HUES64 (cell line): ENCODE results near the gene ITCH.

Experiments
- H3K27ac ChIP-seq: 2 replicates; pipeline ENCODE4 v1.7.0; 2013; ENCODE audit warnings: low read depth, low read length, inconsistent platforms
- H3K27me3 ChIP-seq: 2 replicates; pipeline ENCODE4 v1.6.1; 2013; ENCODE audit warnings: mild to moderate bottlenecking, low read length; ENCODE audit not compliant: insufficient read depth
- H3K36me3 ChIP-seq: 2 replicates; pipeline ENCODE4 v1.6.1; 2013; ENCODE audit warnings: mild to moderate bottlenecking, low read length; ENCODE audit not compliant: insufficient read depth
- H3K4me1 ChIP-seq: 2 replicates; pipeline ENCODE4 v1.6.1; 2013; ENCODE audit warnings: mild to moderate bottlenecking, low read length, moderate library complexity; ENCODE audit not compliant: insufficient read depth
- H3K4me3 ChIP-seq: 2 replicates; pipeline ENCODE4 v1.5.1; 2013; ENCODE audit warnings: mild to moderate bottlenecking, low read length, moderate library complexity
- H3K9ac ChIP-seq: 2 replicates; pipeline ENCODE4 v1.6.1; 2013; ENCODE audit warnings: mild to moderate bottlenecking, low read depth, low read length
- H3K9me3 ChIP-seq: 2 replicates; pipeline ENCODE4 v1.6.1; 2013; ENCODE audit warnings: low read depth, low read length; ENCODE audit not compliant: insufficient read depth
- WGBS: fragments of 150-250, 120-280 bp; methylation state at CpG from one replicate; pipeline ENCODE4 v1.1.7; 2013; ENCODE audit warnings: missing lambda C conversion rate; 5-methylcytosine and 5-hydroxymethylcytosine counted together

The ITCH gene

GRCh38 chr20:34536798-34537394 is 173.8 kb downstream of the ITCH start:
- WGBS = 85% methylated on average over 10 of the region's 10 CpGs
- Histone ChIP-seq H3K4me3 (no peak overlapping the region), H3K9me3 (no peaks in the 10 kb centered on the region), H3K4me1 (no peaks in the 10 kb centered on the region), H3K36me3 (peaks cover 72% of the 10 kb centered on the region), H3K27ac (no peak overlapping the region), H3K27me3 (no peaks in the 10 kb centered on the region), H3K9ac (no peak overlapping the region)

GRCh38 chr20:34537651-34538050 is 174.6 kb downstream of the ITCH start:
- Histone ChIP-seq H3K9ac (no peak overlapping the region), H3K27me3 (no peaks in the 10 kb centered on the region), H3K9me3 (no peaks in the 10 kb centered on the region), H3K4me1 (no peaks in the 10 kb centered on the region), H3K36me3 (peaks cover 66% of the 10 kb centered on the region), H3K4me3 (no peak overlapping the region), H3K27ac (no peak overlapping the region)
- WGBS = 94% methylated on average over 8 of the region's 8 CpGs

GRCh38 chr20:34538671-34539123 is 175.6 kb downstream of the ITCH start:
- no peaks in the 10 kb centered on the region for H3K9me3 ChIP-seq
- H3K4me3 ChIP-seq = no peak overlapping the region
- H3K9ac ChIP-seq = no peak overlapping the region
- no peak overlapping the region for H3K27ac ChIP-seq
- H3K4me1 ChIP-seq = no peaks in the 10 kb centered on the region
- WGBS = 73% methylated on average over 5 of the region's 5 CpGs
- H3K36me3 ChIP-seq = peaks cover 60% of the 10 kb centered on the region
- H3K27me3 ChIP-seq = no peaks in the 10 kb centered on the region

- Histone ChIP-seq H3K36me3 (peaks cover 52% of the 10 kb centered on the region), H3K4me3 (no peak overlapping the region), H3K4me1 (peaks cover 8% of the 10 kb centered on the region; the same call in 1 of the 2 replicates), H3K27ac (no peak overlapping the region), H3K27me3 (no peaks in the 10 kb centered on the region), H3K9me3 (no peaks in the 10 kb centered on the region), H3K9ac (no peak overlapping the region)
- 94% methylated on average over 8 of the region's 8 CpGs for WGBS
Measured at GRCh38 chr20:34539756-34540155, 176.7 kb downstream of the ITCH start.

GRCh38 chr20:34540596-34541263 is 177.7 kb downstream of the ITCH start:
- Histone ChIP-seq H3K36me3 (peaks cover 43% of the 10 kb centered on the region), H3K4me1 (peaks cover 8% of the 10 kb centered on the region; the same call in 1 of the 2 replicates), H3K27ac (no peak overlapping the region), H3K4me3 (no peak overlapping the region), H3K9ac (no peak overlapping the region), H3K27me3 (no peaks in the 10 kb centered on the region), H3K9me3 (no peaks in the 10 kb centered on the region)
- WGBS = 95% methylated on average over 15 of the region's 15 CpGs

GRCh38 chr20:34541264-34541901 is 178.3 kb downstream of the ITCH start:
- Histone ChIP-seq H3K9ac (no peak overlapping the region), H3K27ac (no peak overlapping the region), H3K9me3 (no peaks in the 10 kb centered on the region), H3K36me3 (peaks cover 37% of the 10 kb centered on the region), H3K27me3 (no peaks in the 10 kb centered on the region), H3K4me1 (peaks cover 8% of the 10 kb centered on the region; the same call in 1 of the 2 replicates), H3K4me3 (no peak overlapping the region)
- WGBS = 96% methylated on average over 11 of the region's 13 CpGs

- H3K36me3 ChIP-seq = peaks cover 33% of the 10 kb centered on the region
- H3K4me1 ChIP-seq = peaks cover 8% of the 10 kb centered on the region; the same call in 1 of the 2 replicates
- H3K9ac ChIP-seq = no peak overlapping the region
- no peaks in the 10 kb centered on the region for H3K9me3 ChIP-seq
- no peaks in the 10 kb centered on the region for H3K27me3 ChIP-seq
- H3K27ac ChIP-seq = no peak overlapping the region
- no peak overlapping the region for H3K4me3 ChIP-seq
- WGBS = 94% methylated on average over 15 of the region's 16 CpGs
Measured at GRCh38 chr20:34541917-34542316, 178.8 kb downstream of the ITCH start.

GRCh38 chr20:34542439-34542838 is 179.4 kb downstream of the ITCH start:
- Histone ChIP-seq H3K9ac (no peak overlapping the region), H3K36me3 (peaks cover 33% of the 10 kb centered on the region), H3K4me3 (no peak overlapping the region), H3K27ac (no peak overlapping the region), H3K4me1 (peaks cover 8% of the 10 kb centered on the region; the same call in 1 of the 2 replicates), H3K9me3 (no peaks in the 10 kb centered on the region), H3K27me3 (no peaks in the 10 kb centered on the region)
- WGBS = 96% methylated on average over 6 of the region's 6 CpGs

GRCh38 chr20:34543463-34544056 is 180.5 kb downstream of the ITCH start:
- no peaks in the 10 kb centered on the region for H3K27me3 ChIP-seq
- WGBS = 82% methylated on average over 12 of the region's 12 CpGs
- H3K9me3 ChIP-seq = no peaks in the 10 kb centered on the region
- H3K27ac ChIP-seq = no peak overlapping the region
- H3K9ac ChIP-seq = no peak overlapping the region
- peaks cover 29% of the 10 kb centered on the region for H3K36me3 ChIP-seq
- peaks cover 8% of the 10 kb centered on the region; the same call in 1 of the 2 replicates for H3K4me1 ChIP-seq
- H3K4me3 ChIP-seq = no peak overlapping the region

GRCh38 chr20:34544109-34544796 is 181.2 kb downstream of the ITCH start:
- H3K36me3 ChIP-seq = peaks cover 24% of the 10 kb centered on the region
- peak overlapping the region; percentile 42 for H3K9ac ChIP-seq
- H3K4me1 ChIP-seq = peaks cover 8% of the 10 kb centered on the region; the same call in 1 of the 2 replicates
- H3K27me3 ChIP-seq = no peaks in the 10 kb centered on the region
- no peak overlapping the region for H3K27ac ChIP-seq
- H3K9me3 ChIP-seq = no peaks in the 10 kb centered on the region
- peak overlapping the region; percentile 45 for H3K4me3 ChIP-seq
- 46% methylated on average over 19 of the region's 19 CpGs for WGBS
